GM23338 (cell line): ENCODE data around the gene PIAS1. TPM values are rescaled to one million over a fixed set of nuclear protein-coding genes. Genes with fewer than 3 reads are reported as not detected.

ENCODE experiments used
- ATAC-seq: fragments of 200-7000 bp; cut with Tn5 transposase; 3 replicates; pipeline ENCODE4 v1.9.1; 2020
- DNase-seq: peaks from one replicate; pipeline ENCODE4 v3.0.0-alpha.2; 2015; ENCODE audit warnings: low spot score
- H2AFZ ChIP-seq: fragments of 200-600 bp; sonication (generic); 2 replicates; pipeline ENCODE4 v1.8.0; 2016; ENCODE audit warnings: antibody characterized with exemption, mild to moderate bottlenecking, moderate library complexity
- H3F3A ChIP-seq: fragments of 200-600 bp; sonication (generic); replicated peaks from 2 replicates; pipeline ENCODE4 v1.8.0; 2017; ENCODE audit warnings: antibody characterized with exemption, mixed run types, low read depth
- H3K27ac ChIP-seq: fragments of 200-600 bp; sonication (generic); 2 replicates; pipeline ENCODE4 v1.6.1; 2016; ENCODE audit warnings: low read depth
- H3K27me3 ChIP-seq: fragments of 200-600 bp; sonication (generic); 2 replicates; pipeline ENCODE4 v1.8.0; 2016; ENCODE audit warnings: mild to moderate bottlenecking, mixed run types, moderate library complexity; ENCODE audit not compliant: insufficient read depth
- H3K36me3 ChIP-seq: fragments of 200-600 bp; sonication (generic); 2 replicates; pipeline ENCODE4 v1.8.0; 2016; ENCODE audit warnings: mild to moderate bottlenecking; ENCODE audit not compliant: insufficient read depth
- H3K4me1 ChIP-seq: fragments of 200-600 bp; sonication (generic); 2 replicates; pipeline ENCODE4 v1.8.0; 2016; ENCODE audit warnings: mild to moderate bottlenecking, moderate library complexity; ENCODE audit not compliant: insufficient read depth
- H3K4me2 ChIP-seq: fragments of 200-600 bp; sonication (generic); 2 replicates; pipeline ENCODE4 v1.7.1; 2017; ENCODE audit warnings: mixed run types
- H3K4me3 ChIP-seq: fragments of 200-600 bp; sonication (generic); 2 replicates; pipeline ENCODE4 v1.6.1; 2016; ENCODE audit warnings: mixed run types
- H3K79me2 ChIP-seq: fragments of 200-600 bp; sonication (generic); replicated peaks from 2 replicates; pipeline ENCODE4 v1.8.0; 2017; ENCODE audit warnings: mild to moderate bottlenecking; ENCODE audit not compliant: insufficient read depth
- H3K9me2 ChIP-seq: fragments of 200-600 bp; sonication (generic); 2 replicates; pipeline ENCODE4 v1.8.0; 2017; ENCODE audit not compliant: insufficient read depth
- H4K20me1 ChIP-seq: fragments of 200-600 bp; sonication (generic); replicated peaks from 2 replicates; pipeline ENCODE4 v1.8.0; 2017; ENCODE audit warnings: mild to moderate bottlenecking; ENCODE audit not compliant: insufficient read depth
- H3K27ac Mint-ChIP-seq: 2 replicates; pipeline ENCODE4 v1.8.0; 2020; ENCODE audit warnings: inconsistent platforms, mild to moderate bottlenecking, moderate library complexity, mixed read lengths
- H3K27me3 Mint-ChIP-seq: 3 replicates; pipeline ENCODE4 v1.8.0; 2022; ENCODE audit warnings: low read depth, mild to moderate bottlenecking, moderate library complexity, mixed read lengths, inconsistent platforms; ENCODE audit not compliant: insufficient read depth, poor library complexity
- H3K36me3 Mint-ChIP-seq: 3 replicates; pipeline ENCODE4 v1.8.0; 2021; ENCODE audit warnings: low read depth, mild to moderate bottlenecking, inconsistent platforms, moderate library complexity, mixed read lengths
- H3K4me1 Mint-ChIP-seq: 3 replicates; pipeline ENCODE4 v1.8.0; 2020; ENCODE audit warnings: mild to moderate bottlenecking, inconsistent platforms, mixed read lengths
- H3K4me3 Mint-ChIP-seq: 3 replicates; pipeline ENCODE4 v1.8.0; 2021; ENCODE audit warnings: moderate library complexity, mild to moderate bottlenecking, inconsistent platforms, mixed read lengths
- H3K9me3 Mint-ChIP-seq: 3 replicates; pipeline ENCODE4 v1.8.0; 2020; ENCODE audit warnings: moderate library complexity, mild to moderate bottlenecking, inconsistent platforms, mixed read lengths
- CREB1 ChIP-seq: fragments of 250-450 bp; sonication (Bioruptor Pico); IDR thresholded peaks from 2 replicates; pipeline ENCODE4 v1.5.0; 2020; ENCODE audit warnings: low read depth, mild to moderate bottlenecking, moderate library complexity
- ZNF114 ChIP-seq: fragments of 250-450 bp; sonication (Bioruptor Pico); IDR thresholded peaks from 2 replicates; pipeline ENCODE4 v1.5.0; 2020; ENCODE audit warnings: mild to moderate bottlenecking, moderate library complexity
- polyA plus RNA-seq: library from polyadenylated mRNA; unstranded; fragments of >200 nt; fragmentation: Nextera tagmentation; extraction: Ambion mirVana; gene quantifications from 2 replicates; pipeline ENCODE4 v1.2.1, GENCODE V29; 2016
- total RNA-seq: library from RNA; depleted of rRNA; stranded (reverse); fragments of >200 nt; shearing (Covaris generic); gene quantifications from 2 replicates; pipeline ENCODE4 v1.2.3, GENCODE V29; 2014
- TF ChIP-seq, protein P1 (sequence below): fragments of 250-450 bp; sonication (Bioruptor Pico); IDR thresholded peaks from 2 replicates; pipeline ENCODE4 v1.5.0; 2020; ENCODE audit warnings: mild to moderate bottlenecking, moderate library complexity
- TF ChIP-seq, protein P2 (sequence below): IDR thresholded peaks from one replicate; pipeline ENCODE4 v1.6.1; 2018; ENCODE audit warnings: antibody characterized with exemption; ENCODE audit not compliant: unreplicated experiment

The PIAS1 gene
- total and polyA plus RNA-seq, 2 experiments from 2014 or later = 30.7 to 32.1 TPM

DNA sequence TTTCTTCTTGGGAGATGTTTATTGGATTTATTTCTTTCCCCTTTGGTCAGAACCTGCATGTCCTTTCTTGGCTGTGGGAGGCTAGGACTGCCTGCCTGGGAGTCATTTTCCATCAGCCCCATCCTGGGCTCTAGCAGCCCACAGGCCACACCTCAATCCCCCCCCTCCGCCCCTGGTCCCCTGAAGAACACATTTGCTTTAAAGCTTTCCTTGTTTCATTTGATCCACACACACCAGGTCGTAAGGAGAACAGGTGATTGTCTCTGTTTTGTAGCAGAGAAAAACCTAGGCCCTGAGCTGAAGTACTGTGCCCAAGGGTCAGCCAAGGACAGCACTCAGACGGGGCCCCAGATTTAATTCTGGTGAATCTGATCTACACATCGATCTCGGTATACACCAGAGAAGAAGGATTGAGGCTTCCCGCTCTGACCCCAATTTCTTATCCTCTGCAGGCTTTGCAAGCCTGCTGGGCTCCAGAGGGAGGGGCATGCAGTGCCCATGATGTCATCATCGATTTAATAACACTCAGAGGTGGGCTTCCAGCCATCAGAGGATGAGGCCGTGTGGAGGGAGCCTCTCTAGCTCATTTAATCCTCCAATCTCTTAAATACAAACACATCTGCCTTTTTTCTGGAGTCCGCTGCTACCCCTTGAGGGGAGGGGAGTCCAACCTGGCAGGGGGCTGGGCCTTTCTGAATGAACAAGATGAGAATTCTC, 177.1 kb downstream of the PIAS1 start:
- peaks cover 21% of the 10 kb centered on the region for H3K27me3 Mint-ChIP-seq
- Histone ChIP-seq H4K20me1 (peaks cover 22% of the 10 kb centered on the region), H3F3A (peaks cover 13% of the 10 kb centered on the region), H2AFZ (no peak overlapping the region), H3K36me3 (no peaks in the 10 kb centered on the region), H3K4me2 (no peak overlapping the region), H3K9me2 (no peaks in the 10 kb centered on the region), H3K4me3 (no peak overlapping the region), H3K79me2 (peaks cover 27% of the 10 kb centered on the region), H3K4me1 (peaks cover 17% of the 10 kb centered on the region; the same call in 1 of the 2 replicates), H3K27me3 (no peaks in the 10 kb centered on the region), H3K27ac (no peak overlapping the region)
- no peak for TF ChIP-seq CREB1 (CRISPR knock-in tag)
- TF ChIP-seq, protein P1, sequence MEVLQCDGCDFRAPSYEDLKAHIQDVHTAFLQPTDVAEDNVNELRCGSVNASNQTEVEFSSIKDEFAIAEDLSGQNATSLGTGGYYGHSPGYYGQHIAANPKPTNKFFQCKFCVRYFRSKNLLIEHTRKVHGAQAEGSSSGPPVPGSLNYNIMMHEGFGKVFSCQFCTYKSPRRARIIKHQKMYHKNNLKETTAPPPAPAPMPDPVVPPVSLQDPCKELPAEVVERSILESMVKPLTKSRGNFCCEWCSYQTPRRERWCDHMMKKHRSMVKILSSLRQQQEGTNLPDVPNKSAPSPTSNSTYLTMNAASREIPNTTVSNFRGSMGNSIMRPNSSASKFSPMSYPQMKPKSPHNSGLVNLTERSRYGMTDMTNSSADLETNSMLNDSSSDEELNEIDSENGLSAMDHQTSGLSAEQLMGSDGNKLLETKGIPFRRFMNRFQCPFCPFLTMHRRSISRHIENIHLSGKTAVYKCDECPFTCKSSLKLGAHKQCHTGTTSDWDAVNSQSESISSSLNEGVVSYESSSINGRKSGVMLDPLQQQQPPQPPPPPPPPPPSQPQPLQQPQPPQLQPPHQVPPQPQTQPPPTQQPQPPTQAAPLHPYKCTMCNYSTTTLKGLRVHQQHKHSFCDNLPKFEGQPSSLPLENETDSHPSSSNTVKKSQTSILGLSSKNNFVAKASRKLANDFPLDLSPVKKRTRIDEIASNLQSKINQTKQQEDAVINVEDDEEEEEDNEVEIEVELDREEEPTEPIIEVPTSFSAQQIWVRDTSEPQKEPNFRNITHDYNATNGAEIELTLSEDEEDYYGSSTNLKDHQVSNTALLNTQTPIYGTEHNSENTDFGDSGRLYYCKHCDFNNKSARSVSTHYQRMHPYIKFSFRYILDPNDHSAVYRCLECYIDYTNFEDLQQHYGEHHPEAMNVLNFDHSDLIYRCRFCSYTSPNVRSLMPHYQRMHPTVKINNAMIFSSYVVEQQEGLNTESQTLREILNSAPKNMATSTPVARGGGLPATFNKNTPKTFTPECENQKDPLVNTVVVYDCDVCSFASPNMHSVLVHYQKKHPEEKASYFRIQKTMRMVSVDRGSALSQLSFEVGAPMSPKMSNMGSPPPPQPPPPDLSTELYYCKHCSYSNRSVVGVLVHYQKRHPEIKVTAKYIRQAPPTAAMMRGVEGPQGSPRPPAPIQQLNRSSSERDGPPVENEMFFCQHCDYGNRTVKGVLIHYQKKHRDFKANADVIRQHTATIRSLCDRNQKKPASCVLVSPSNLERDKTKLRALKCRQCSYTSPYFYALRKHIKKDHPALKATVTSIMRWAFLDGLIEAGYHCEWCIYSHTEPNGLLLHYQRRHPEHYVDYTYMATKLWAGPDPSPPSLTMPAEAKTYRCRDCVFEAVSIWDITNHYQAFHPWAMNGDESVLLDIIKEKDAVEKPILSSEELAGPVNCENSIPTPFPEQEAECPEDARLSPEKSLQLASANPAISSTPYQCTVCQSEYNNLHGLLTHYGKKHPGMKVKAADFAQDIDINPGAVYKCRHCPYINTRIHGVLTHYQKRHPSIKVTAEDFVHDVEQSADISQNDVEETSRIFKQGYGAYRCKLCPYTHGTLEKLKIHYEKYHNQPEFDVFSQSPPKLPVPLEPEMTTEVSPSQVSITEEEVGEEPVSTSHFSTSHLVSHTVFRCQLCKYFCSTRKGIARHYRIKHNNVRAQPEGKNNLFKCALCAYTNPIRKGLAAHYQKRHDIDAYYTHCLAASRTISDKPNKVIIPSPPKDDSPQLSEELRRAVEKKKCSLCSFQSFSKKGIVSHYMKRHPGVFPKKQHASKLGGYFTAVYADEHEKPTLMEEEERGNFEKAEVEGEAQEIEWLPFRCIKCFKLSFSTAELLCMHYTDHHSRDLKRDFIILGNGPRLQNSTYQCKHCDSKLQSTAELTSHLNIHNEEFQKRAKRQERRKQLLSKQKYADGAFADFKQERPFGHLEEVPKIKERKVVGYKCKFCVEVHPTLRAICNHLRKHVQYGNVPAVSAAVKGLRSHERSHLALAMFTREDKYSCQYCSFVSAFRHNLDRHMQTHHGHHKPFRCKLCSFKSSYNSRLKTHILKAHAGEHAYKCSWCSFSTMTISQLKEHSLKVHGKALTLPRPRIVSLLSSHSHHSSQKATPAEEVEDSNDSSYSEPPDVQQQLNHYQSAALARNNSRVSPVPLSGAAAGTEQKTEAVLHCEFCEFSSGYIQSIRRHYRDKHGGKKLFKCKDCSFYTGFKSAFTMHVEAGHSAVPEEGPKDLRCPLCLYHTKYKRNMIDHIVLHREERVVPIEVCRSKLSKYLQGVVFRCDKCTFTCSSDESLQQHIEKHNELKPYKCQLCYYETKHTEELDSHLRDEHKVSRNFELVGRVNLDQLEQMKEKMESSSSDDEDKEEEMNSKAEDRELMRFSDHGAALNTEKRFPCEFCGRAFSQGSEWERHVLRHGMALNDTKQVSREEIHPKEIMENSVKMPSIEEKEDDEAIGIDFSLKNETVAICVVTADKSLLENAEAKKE (CRISPR knock-in tag) = no peak
- TF ChIP-seq, protein P2, sequence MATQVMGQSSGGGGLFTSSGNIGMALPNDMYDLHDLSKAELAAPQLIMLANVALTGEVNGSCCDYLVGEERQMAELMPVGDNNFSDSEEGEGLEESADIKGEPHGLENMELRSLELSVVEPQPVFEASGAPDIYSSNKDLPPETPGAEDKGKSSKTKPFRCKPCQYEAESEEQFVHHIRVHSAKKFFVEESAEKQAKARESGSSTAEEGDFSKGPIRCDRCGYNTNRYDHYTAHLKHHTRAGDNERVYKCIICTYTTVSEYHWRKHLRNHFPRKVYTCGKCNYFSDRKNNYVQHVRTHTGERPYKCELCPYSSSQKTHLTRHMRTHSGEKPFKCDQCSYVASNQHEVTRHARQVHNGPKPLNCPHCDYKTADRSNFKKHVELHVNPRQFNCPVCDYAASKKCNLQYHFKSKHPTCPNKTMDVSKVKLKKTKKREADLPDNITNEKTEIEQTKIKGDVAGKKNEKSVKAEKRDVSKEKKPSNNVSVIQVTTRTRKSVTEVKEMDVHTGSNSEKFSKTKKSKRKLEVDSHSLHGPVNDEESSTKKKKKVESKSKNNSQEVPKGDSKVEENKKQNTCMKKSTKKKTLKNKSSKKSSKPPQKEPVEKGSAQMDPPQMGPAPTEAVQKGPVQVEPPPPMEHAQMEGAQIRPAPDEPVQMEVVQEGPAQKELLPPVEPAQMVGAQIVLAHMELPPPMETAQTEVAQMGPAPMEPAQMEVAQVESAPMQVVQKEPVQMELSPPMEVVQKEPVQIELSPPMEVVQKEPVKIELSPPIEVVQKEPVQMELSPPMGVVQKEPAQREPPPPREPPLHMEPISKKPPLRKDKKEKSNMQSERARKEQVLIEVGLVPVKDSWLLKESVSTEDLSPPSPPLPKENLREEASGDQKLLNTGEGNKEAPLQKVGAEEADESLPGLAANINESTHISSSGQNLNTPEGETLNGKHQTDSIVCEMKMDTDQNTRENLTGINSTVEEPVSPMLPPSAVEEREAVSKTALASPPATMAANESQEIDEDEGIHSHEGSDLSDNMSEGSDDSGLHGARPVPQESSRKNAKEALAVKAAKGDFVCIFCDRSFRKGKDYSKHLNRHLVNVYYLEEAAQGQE = no peak
- no peak for TF ChIP-seq ZNF114
- 0 out of 3 replicates have a peak, but pooled peaks cover 5% of the 10 kb centered on the region for H3K36me3 Mint-ChIP-seq
- no peak overlapping the region for H3K27ac Mint-ChIP-seq
- no peaks in the 10 kb centered on the region; the same call in 2 of the 3 replicates for H3K9me3 Mint-ChIP-seq
- no peak for DNase-seq
- H3K4me1 Mint-ChIP-seq = peaks cover 42% of the 10 kb centered on the region
- peak overlapping the region; percentile 33; the same call in 2 of the 3 replicates for H3K4me3 Mint-ChIP-seq
- ATAC-seq = no peak
